T-helper 1 cell treated with Interleukin-12 subunit alpha and Interleukin-12 subunit beta and Interleukin-4 antibody, amounts not matched to agents 30 ng/mL and 1 ng/mL, for 36 hours (primary cell): ENCODE results near the gene FBLIM1. TPM values are rescaled to one million over a fixed set of nuclear protein-coding genes. Genes with fewer than 3 reads are reported as not detected.

Experiments used
- intact Hi-C: fragments of 100-400 bp; cut with micrococcal nuclease; formaldehyde crosslinking; loops from one replicate; pipeline ENCODE4 v1.15.1; 2024
- total RNA-seq: library from RNA; stranded (reverse); gene quantifications from 2 replicates; pipeline ENCODE4 v1.2.3, GENCODE V29; 2022

FBLIM1 gene
- total RNA-seq, 1 donor from 2014 or later, result not detected

DNA sequence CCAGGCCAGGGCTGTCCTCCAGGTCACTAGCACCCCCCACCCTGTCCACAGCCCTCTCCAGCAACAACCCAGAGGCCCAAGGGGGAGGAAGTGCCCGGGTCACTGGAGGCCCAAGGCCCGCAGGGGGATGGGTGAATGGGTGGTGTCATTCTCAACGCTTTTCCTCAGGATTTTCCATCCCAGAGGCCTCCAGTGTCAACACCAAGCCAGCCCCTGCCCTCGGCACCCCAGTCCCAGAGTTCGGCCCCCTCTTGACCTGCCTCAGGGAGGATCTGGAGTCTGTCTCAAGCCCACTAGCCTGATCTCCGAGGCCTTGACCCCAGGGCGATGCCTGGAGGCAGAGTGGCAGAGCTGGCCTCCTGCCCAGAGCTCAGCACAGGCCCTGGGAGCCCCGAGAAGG lies 11.2 kb upstream of the FBLIM1 start:
- intact Hi-C loops, result no loop called here

DNA sequence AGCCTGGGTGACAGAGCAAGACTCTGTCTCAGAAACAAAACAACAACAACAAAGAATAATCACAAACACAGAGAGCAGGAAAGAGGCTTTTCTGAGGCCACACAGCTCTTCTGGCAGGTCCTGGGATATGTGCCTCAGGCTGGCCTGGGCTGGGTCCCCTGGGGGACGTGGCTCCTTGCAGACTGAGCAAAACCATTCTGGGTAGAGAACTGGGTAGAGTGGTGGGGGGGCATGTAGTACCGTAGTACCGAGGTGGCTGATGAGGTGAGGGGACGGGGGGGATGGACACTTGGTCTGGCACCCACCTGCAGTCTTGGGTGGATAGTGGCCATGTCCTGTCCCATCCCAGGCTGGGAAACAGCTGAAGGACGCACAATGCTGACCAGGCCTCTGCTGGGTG lies 10.3 kb upstream of the FBLIM1 start:
- intact Hi-C loops, result no loop called here

DNA sequence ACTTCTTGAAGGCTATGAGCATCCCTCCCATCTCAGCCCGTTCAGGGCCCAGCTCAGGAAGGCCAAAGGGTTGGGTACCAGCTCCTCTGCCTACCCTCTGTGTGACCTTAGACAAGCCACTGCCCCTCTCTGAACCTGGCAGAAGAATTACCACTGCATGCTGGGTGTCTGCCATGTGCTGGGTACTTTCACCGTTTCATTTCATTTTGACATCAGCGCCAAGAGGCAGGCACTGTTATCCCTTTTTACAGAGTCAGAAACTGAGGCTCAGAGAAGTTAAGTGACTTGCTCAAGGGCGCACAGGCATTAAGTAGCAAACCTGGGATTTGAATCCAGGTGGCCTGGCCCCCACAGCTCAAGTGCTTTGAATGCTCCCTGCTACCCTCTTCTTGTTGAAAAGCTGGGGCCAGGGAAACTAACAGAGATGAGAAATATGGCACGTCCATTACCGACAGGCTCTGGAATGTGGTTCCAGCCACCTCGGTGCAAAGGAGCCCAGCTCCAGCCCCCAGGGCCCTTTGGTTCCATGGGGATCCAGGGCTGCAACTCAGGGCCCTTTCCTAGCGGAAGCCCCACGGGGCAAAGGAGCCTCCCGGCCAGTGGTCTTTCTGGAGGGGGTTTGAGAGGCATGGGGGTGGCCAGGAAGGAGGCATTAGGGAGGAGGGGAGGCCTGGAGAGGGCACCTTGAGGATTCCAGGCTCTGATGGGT lies 9.8 kb upstream of the FBLIM1 start:
- intact Hi-C loops, result no loop called here

DNA sequence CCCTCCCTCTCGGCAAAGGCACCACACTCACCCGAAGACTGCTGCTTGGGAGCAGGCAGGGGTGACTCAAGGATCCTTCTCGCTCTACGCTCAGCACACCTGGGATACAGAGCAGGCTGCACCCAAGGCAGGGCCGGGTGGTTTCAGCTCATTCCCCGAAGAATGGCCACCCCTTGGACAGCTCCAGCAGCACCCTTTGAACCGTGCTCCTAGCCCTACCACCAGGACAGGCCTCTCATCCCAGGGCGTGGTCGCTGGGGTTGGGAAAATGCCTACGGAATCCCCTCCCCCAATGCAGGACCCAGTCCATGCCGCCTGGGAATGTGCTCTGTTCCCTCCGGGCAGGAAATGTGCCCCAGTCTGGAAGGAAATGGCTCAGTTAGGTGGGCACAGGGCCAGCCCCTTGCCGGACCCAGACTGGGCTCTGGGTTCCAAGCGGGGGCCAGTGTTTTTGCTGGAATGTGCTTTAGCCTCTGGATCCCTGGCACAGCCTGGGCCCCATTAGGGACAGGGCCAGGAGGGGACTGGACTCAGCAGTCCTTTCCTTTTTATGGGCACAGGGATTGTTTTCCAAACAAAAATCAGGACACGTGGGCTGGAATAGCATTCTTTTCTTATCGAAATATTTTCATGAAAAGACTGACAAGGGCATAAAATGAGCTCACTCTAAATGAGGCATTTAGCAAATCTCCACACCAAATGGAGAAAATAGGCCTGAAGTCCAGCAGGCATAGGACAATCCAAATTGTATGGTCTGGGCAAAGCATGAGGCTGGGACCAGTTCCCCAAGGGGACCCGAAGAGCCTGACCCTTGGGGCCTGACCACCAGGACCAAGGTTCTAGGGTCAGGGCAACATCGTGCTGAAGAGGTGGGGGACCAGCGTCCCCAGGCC lies 8.9 kb upstream of the FBLIM1 start:
- intact Hi-C loops, result no loop called here

DNA sequence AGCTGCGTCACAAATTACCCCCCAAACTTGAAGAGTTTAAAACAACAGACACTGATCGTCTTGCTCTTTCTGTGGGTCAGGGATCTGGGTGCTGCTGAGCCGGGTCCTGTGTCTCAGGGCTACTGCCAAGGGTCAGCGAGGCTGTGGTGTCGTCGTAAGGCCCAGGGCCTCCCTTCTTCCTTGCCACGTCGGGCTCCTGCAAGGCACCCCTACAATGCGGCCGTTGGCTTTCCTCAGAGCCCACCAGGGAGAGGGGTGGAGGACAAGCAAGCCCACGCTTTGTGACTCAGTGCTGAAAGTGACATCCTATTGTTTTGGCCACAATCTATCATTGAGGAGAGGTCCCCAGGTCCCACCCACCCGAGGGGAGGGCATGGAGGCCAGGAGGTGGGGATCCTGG lies 7.7 kb upstream of the FBLIM1 start:
- intact Hi-C loops, result no loop called here

DNA sequence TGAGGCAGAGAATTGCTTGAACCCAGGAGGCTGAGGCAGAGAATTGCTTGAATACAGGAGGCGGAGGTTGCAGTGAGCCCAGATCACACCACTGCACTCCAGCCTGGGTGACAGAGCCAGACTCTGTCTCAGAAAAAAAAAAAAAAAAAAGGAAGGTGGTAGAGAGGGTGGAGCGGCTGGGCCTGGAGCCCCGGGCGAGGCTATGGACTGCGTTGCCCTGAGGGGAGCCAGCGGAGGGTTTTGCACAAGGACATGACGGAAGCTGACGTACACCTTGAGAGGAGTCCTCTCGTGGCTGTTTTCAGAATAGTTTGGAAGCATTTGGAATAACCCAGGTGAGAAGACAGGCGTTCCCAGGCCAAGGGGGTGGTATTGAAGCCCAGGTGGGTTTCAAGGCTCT lies 6.9 kb upstream of the FBLIM1 start:
- intact Hi-C loops, result no loop called here

DNA sequence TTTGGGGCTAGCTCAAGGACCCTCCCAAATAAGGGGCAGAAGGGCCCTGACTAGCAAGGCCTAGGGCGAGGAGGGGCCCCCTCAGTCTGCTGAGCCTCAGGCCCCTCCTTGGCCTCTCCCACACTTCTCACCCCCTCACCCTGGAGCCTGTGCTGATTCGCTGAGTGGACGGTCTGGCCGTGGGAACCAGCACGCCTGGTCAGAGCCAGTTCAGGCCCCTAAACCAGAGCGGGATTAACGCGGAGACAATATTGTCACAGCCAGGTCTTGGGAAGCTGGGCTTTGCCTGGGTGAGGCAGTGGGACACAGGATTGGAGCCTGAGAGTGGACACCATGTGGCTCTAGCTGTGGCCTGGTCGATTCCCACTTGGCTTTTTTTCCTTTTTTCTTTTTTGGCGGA lies 4.8 kb upstream of the FBLIM1 start:
- intact Hi-C loops, result no loop called here

DNA sequence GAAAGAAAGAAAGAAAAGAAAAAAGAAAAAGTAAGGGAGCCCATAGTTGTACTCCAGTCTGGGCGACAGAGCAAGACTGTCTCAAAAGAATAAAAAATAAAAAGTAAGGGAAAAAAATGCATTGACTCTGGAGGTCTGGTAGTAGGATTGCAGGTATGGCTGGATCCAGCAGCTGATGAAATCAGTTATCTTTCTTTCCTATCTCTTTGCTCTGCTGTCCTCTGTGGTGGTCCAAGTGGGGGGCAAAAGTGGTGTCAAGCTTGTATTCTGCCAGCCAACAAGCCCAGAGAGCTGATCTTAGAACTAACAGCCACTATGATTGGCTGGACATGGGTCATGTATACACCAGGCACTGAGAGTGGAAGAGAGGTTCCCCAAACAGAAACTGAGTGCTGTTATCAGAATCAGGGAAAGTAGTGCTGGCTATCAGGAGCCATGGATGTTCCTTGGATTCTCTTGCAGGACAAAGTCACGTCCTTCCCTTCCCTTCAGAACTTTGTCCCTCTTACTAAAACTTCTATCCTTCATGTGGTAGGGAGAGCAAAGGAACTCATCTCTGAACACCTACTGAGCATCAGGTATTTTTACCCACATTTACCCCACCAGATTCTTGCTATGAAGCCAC lies 3.5 kb upstream of the FBLIM1 start:
- intact Hi-C loops, result no loop called here

DNA sequence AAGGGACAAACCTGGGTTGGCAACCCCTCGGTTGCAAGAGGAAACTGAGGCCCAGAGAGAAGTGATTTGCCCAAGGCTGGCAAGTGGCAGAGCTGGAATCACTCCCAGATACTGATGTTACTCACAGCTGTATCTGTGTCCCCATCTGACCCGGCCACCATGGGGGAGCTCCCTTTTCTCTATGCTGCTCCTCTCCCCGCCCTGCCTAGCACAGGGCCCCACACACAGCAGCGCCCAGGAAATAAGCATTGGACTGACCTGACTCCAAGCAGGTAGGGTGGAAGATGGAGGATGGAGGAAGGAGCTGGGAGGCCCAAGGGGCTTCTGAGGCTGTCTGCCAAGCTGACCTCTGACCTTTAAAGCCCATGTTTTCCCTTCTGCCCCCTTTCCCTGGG lies 3.0 kb upstream of the FBLIM1 start:
- intact Hi-C loops, result no loop called here

DNA sequence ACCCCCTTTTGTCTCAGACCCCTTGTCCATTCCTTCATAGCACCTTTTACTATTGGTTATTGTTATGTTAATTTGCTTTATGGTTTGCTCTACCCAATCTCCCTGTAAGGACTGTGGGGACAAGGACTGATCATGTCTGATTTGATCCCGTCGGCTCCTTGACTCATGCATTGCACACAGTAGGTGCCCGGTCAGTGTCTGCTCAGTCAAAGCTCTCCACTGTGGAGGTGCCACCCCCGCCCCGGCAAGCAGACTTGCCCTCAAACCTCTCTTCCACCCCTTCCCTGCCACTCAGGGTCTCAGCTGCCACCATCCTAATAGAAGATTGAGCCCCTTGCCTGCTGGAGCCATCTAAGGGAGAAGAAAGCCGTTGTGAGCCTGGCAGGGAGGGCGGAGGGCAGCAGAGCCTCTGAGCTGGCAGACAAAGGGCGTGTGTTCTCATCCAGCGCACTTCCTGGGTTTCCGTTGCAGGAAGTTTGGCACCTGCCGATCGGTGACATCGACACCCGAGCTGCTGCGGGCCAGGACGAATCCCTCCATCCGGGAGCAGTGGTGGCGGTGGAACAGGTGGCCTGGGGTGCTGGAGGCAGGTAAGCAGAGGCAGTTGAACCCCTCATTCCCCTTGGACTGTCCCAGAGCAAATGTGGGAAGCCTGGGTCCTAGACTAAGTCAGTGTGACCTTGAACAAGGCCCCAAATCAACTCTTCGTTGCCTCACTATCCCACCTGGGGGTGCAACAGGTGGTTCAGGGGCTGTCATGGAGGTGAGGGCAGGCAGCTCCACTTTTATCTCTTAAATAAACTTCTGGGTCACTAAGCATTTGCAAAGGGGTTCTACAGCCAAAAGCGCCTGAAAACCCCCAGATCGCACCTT lies 2.2 kb upstream of the FBLIM1 start:
- intact Hi-C loops, result no loop called here

DNA sequence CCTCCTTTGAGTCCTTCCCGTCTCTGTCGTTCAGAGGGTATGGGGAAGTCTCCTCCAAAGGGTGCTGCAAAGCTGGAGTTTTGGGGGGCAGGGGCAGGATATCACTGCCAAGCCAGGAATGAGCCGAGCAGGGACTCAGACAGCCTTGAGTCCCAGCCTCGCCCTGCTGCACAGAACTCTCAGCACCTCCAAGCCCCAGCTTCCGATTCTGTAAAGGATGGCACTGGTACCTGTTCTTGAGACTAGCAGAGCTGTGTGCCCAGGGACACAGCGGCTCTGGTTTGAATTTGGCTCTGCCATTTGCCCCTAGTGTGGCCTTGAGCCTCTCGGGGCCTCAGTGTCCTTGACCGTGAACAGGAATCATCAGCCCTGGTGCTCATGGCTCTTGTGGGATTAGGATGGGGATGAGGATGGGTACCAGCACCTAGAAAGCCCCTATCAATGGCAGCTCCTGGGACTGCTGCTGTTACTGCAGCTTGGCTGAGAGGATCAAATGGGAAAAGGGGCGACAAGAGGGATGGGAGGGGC lies 1.5 kb upstream of the FBLIM1 start:
- intact Hi-C loops, result no loop called here

DNA sequence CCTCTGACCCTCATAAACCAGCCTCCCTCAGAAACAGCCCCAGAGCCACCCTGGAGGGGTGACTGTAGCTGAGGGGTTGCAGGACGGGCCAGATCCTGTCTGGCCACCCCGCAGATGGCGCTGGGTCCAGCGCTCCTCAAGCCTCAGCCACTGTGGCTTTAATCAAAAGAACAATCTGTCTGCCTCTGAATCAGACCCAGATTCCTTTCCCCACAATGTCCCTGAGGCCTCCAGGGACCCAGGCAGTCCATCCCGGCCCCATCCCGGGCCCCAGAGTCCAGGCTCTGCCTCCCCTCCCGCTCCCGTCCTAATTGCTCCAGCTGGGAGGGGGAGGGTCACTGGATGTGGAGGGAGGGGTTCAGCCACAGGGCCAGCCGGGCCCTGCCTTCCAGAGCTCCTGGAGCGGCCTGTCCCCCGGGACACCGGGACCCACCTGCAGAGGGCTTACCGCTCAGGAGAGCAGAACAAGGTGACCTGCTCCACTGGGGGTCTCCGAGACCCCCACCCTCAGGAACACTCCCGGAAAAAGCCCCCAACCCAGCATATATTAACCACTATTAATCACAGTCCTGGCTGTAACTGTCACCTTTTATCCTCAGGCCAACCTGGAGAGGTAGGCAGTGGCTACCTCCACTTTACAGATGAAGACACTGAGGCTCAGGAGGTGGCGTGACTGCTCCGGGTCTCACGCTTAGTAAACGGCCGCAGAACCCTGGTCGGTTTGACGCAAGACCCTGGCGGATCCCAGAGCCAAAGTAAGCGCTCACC lies 836 bp upstream of the FBLIM1 start:
- intact Hi-C loops, result no loop called here

DNA sequence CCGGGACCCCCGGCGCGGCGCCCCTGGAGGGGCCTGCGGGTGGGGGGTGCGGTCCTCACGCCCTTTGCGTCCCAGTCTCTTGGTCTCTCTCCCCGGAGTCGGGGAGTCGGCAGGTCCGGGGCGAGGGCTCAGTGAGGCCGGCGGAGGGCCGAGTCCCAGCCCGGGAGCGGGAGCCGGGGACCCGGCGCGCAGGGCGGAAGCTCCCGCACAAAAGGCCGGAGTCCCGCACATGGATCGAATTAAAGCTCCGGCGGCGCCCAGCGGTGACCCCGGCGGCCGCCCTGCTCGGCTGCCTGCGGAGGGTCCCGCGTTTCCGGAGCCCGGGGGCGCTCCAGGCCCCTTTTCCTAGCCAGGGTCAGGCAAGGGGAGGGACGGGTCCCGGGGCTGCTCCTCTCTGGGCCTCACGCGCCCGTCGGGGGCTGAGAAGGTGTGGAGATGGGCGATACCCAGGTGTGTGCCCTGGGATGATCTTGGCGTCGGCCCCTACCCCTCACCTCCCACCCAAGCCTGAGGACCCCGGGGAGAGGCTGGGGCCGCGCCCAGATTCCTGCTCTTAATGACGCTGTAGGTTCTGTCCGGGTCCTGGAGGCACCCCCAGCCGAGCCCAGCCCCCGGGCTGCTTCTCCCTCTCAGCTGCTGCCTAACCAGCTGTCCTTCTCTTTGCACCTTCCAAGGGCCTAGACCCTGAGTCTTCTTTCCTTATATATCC lies 512 bp downstream of the FBLIM1 start:
- intact Hi-C loops, result no loop called here

DNA sequence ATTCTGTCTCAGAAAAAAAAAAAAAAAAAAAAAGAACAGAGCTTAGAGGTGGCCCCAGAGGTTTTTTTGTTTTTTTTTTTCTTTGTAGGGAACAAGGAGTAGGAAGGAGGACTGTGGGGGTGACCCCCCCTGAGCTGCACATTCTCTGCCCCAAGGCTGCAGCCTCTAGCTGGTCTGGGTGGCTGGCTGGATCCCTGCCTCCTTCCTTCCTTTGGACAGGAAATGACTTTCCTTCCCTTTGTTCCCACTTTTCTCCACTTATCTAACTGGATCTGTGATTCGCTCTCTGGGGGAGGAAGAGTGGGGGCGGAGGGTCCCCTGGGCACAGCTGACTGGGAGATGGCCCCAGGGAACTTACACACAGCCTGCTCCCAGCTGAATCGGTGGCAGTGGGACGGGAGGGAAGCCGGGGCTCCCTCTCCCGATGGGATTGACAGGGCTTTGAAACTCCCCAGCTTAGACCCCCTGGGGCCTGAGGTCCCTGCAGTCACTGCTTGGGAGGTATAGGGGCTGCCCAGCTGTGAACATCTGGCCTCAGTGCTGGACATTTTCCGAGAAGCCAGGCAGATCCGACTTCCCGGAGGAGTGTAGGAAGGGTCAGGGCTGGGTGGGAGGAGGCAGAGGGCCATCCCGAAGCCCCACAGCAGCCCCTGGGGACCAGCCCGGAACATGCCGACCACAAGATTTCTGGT lies 2.1 kb downstream of the FBLIM1 start:
- intact Hi-C loops, result no loop called here

DNA sequence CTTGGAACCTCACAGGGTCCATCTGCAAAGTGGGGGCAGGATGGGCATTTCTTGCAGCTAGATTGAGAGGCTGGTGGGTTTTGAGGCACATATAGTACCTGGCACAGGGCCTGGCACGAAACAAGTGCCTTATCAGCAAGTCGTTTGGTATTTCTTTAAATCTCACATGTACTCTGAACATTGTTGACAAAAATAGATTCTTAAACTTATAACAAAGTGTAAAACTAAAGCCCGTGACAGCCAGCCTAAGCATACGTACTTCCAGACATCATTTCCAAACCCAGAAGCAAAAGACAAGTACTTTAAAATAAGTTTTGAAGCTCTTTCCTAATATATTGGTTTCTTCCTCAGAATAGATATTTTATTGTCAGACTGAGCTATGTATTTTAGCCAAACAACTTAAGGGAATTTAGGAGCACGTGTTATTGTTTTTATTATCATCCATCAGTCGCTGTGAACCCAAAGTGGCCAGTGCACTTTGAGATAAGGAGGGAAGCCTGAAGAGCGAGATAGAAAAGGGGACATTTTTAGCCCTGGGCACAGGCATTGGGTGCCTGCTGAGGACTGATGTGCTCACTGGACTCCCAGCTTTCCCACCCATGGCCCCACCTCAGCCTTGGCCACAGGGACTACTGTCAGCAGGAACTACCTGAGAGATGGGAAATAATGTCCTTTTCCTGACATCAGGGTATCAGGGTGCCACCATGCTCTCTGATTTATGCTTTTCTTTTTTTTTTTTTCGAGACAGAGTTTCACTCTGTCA lies 3.0 kb downstream of the FBLIM1 start:
- intact Hi-C loops, result no loop called here

DNA sequence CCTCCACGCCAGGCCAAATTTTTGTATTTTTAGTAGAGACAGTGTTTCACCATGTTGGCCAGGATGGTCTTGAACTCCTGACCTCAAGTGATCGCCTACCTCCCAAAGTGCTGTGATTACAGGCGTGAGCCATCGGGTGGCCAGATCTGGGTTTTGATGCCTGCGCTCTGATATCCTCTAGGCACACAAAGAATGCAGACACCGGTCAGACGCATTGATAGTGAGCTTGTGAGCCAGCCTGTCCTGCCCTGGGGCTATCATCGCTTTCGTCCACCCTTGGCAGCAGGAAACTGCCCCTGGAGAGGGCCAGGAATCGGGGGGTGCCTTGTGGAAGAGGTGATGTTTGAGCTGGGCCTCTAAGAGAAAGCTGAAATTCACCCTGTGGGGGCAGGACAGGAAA lies 4.0 kb downstream of the FBLIM1 start:
- intact Hi-C loops, result no loop called here

DNA sequence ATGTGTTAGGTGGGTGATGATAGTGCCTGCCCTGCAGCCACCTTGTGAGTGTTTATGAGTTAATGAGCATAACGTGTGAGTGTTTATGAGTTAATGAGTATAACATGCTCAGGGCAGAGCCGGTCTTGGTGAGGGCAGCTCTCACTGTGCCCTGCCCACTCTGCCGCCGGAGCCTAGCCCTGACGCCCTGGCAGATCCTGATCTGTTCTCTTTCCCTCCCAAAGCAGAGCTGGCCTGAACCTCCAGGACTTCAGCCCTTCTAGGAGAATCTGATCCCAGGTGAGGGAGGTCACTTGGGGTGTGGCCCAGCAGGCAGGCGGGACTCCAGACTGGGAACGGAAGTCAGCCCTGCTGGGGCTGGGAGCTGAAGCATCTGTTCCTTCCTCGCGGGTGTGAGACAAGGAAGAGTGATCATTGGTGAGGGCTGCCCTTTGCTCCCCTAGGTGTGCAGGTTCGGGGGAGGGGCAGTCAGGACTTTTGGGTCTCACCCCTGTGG lies 5.7 kb downstream of the FBLIM1 start:
- intact Hi-C loops, result no loop called here

DNA sequence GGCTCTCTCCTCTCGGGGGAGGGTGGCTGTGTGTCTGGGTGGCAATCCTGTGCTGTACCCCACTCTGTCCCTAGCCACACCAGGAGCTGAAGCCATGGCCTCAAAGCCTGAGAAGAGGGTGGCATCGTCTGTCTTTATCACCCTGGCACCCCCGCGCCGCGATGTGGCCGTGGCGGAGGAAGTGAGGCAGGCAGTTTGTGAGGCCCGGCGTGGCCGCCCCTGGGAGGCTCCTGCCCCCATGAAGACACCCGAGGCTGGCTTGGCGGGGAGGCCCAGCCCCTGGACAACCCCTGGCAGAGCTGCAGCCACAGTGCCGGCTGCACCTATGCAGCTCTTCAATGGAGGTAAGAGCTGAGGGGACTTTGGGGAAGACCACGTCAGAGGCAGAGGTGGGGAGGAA lies 6.3 kb downstream of the FBLIM1 start:
- intact Hi-C loops, result no loop called here
